ENCODE results near the gene FILIP1L.

- TF ChIP-seq TEAD4 (IDR thresholded peaks at IDR 0.05) (no peak), EP300 (IDR thresholded peaks at IDR 0.05; ENCODE audit: borderline replicate concordance) (no peak), EGR1 (IDR thresholded peaks at IDR 0.05) (no peak), YY1 (IDR thresholded peaks at IDR 0.05; ENCODE audit: low read depth) (no peak), CEBPB (IDR thresholded peaks at IDR 0.05) (no peak)
- TF ChIP-seq, protein P1, sequence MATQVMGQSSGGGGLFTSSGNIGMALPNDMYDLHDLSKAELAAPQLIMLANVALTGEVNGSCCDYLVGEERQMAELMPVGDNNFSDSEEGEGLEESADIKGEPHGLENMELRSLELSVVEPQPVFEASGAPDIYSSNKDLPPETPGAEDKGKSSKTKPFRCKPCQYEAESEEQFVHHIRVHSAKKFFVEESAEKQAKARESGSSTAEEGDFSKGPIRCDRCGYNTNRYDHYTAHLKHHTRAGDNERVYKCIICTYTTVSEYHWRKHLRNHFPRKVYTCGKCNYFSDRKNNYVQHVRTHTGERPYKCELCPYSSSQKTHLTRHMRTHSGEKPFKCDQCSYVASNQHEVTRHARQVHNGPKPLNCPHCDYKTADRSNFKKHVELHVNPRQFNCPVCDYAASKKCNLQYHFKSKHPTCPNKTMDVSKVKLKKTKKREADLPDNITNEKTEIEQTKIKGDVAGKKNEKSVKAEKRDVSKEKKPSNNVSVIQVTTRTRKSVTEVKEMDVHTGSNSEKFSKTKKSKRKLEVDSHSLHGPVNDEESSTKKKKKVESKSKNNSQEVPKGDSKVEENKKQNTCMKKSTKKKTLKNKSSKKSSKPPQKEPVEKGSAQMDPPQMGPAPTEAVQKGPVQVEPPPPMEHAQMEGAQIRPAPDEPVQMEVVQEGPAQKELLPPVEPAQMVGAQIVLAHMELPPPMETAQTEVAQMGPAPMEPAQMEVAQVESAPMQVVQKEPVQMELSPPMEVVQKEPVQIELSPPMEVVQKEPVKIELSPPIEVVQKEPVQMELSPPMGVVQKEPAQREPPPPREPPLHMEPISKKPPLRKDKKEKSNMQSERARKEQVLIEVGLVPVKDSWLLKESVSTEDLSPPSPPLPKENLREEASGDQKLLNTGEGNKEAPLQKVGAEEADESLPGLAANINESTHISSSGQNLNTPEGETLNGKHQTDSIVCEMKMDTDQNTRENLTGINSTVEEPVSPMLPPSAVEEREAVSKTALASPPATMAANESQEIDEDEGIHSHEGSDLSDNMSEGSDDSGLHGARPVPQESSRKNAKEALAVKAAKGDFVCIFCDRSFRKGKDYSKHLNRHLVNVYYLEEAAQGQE (IDR thresholded peaks at IDR 0.05; ENCODE audit: low read depth), result no peak
These were observed 107.0 kb downstream of the FILIP1L start for GRCh38 chr3:100007313-100007712.
